ENCODE results near the gene UNC13B. TPM values are rescaled to one million over a fixed set of nuclear protein-coding genes. Genes with fewer than 3 reads are reported as not detected.

The UNC13B gene
- total and polyA plus RNA-seq, 2 of the 13 experiments (the other 11 are each of a cell fraction or from before 2014, with no cell fraction given), result 14.0 to 18.3 TPM

- no peak for TF ChIP-seq GLMP (CRISPR knock-in tag; IDR thresholded peaks at IDR 0.05; ENCODE audit: borderline replicate concordance)
- TF ChIP-seq TGIF2 (CRISPR knock-in tag; IDR thresholded peaks at IDR 0.05), result peak; percentile 64; the same call in 1 of the 2 replicates
- no peak for TF ChIP-seq ZFP82 (CRISPR knock-in tag; IDR thresholded peaks at IDR 0.05; ENCODE audit: borderline replicate concordance)
- TF ChIP-seq NFKB2 (CRISPR knock-in tag; IDR thresholded peaks at IDR 0.05; ENCODE audit: borderline replicate concordance), result no peak
- no peak for TF ChIP-seq ATRX (CRISPR knock-in tag; IDR thresholded peaks at IDR 0.05; ENCODE audit: borderline replicate concordance)
- 0 out of 2 replicates have a peak, but pooled peaks have one; percentile 30 for TF ChIP-seq PHF20 (CRISPR knock-in tag; IDR thresholded peaks at IDR 0.05)
- TF ChIP-seq, protein P1, sequence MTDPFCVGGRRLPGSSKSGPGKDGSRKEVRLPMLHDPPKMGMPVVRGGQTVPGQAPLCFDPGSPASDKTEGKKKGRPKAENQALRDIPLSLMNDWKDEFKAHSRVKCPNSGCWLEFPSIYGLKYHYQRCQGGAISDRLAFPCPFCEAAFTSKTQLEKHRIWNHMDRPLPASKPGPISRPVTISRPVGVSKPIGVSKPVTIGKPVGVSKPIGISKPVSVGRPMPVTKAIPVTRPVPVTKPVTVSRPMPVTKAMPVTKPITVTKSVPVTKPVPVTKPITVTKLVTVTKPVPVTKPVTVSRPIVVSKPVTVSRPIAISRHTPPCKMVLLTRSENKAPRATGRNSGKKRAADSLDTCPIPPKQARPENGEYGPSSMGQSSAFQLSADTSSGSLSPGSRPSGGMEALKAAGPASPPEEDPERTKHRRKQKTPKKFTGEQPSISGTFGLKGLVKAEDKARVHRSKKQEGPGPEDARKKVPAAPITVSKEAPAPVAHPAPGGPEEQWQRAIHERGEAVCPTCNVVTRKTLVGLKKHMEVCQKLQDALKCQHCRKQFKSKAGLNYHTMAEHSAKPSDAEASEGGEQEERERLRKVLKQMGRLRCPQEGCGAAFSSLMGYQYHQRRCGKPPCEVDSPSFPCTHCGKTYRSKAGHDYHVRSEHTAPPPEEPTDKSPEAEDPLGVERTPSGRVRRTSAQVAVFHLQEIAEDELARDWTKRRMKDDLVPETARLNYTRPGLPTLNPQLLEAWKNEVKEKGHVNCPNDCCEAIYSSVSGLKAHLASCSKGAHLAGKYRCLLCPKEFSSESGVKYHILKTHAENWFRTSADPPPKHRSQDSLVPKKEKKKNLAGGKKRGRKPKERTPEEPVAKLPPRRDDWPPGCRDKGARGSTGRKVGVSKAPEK (CRISPR knock-in tag; IDR thresholded peaks at IDR 0.05; ENCODE audit: borderline replicate concordance), result no peak
- no peak for TF ChIP-seq KDM6A (CRISPR knock-in tag; IDR thresholded peaks at IDR 0.05; ENCODE audit: low read depth)
- TF ChIP-seq, protein P2, sequence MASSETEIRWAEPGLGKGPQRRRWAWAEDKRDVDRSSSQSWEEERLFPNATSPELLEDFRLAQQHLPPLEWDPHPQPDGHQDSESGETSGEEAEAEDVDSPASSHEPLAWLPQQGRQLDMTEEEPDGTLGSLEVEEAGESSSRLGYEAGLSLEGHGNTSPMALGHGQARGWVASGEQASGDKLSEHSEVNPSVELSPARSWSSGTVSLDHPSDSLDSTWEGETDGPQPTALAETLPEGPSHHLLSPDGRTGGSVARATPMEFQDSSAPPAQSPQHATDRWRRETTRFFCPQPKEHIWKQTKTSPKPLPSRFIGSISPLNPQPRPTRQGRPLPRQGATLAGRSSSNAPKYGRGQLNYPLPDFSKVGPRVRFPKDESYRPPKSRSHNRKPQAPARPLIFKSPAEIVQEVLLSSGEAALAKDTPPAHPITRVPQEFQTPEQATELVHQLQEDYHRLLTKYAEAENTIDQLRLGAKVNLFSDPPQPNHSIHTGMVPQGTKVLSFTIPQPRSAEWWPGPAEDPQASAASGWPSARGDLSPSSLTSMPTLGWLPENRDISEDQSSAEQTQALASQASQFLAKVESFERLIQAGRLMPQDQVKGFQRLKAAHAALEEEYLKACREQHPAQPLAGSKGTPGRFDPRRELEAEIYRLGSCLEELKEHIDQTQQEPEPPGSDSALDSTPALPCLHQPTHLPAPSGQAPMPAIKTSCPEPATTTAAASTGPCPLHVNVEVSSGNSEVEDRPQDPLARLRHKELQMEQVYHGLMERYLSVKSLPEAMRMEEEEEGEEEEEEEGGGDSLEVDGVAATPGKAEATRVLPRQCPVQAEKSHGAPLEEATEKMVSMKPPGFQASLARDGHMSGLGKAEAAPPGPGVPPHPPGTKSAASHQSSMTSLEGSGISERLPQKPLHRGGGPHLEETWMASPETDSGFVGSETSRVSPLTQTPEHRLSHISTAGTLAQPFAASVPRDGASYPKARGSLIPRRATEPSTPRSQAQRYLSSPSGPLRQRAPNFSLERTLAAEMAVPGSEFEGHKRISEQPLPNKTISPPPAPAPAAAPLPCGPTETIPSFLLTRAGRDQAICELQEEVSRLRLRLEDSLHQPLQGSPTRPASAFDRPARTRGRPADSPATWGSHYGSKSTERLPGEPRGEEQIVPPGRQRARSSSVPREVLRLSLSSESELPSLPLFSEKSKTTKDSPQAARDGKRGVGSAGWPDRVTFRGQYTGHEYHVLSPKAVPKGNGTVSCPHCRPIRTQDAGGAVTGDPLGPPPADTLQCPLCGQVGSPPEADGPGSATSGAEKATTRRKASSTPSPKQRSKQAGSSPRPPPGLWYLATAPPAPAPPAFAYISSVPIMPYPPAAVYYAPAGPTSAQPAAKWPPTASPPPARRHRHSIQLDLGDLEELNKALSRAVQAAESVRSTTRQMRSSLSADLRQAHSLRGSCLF (CRISPR knock-in tag; IDR thresholded peaks at IDR 0.05; ENCODE audit: borderline replicate concordance), result no peak
- no peak for TF ChIP-seq ZBTB21 (CRISPR knock-in tag; IDR thresholded peaks at IDR 0.05)
- no peak for TF ChIP-seq CHD2 (IDR thresholded peaks at IDR 0.05; ENCODE audit: low read depth, low read length)
- no peak for TF ChIP-seq FOXA1 (IDR thresholded peaks at IDR 0.05)
- no peak for TF ChIP-seq FOXA1 (CRISPR knock-in tag; IDR thresholded peaks at IDR 0.05)
- TF ChIP-seq JUND (CRISPR knock-in tag; IDR thresholded peaks at IDR 0.05), result no peak
- peak; percentile 75 for TF ChIP-seq YEATS4 (CRISPR knock-in tag; IDR thresholded peaks at IDR 0.05; ENCODE audit: borderline replicate concordance)
- no peak for TF ChIP-seq TARDBP (CRISPR knock-in tag; IDR thresholded peaks at IDR 0.05)
- TF ChIP-seq GTF2F1 (IDR thresholded peaks at IDR 0.05; ENCODE audit: low read length), result no peak
- peak; percentile 84 for TF ChIP-seq ZNF280D (CRISPR knock-in tag; IDR thresholded peaks at IDR 0.05)
These were observed 32.0 kb downstream of the UNC13B start (continued) for GRCh38 chr9:35193762-35194161.
